ENCODE results near the gene AOX1. TPM values are rescaled to one million over a fixed set of nuclear protein-coding genes. Genes with fewer than 3 reads are reported as not detected.
"Not testable (repeated sequence)": the region's sequence is repeated elsewhere in the genome, so short reads cannot be mapped to it uniquely, and the experiment has no call there.

AOX1 gene
- total and polyA plus RNA-seq, 8 donors = 17.8 to 181 (median 120) TPM

DNA sequence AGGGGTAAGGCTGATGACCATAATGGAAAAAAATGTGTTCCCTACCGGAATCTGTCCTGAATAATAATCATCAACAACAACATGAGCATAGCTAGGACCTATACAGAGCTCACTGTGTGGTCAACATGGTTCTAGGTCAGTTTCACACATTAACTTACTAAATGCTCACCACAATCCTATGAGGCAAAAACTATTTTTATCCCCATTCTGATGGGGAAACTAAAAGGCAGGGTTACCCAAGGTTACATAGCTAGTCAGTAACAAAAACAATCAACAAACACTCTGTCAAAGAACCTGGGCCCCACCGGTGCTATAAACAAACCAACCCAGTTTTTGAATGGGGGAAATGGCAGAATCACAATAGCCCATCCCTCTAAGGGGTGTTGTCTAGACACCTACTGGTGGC, 40.1 kb downstream of the AOX1 start:
- Histone ChIP-seq H3K36me3 (peaks cover 0 to 30% (median 9%) of the 10 kb centered on the region in 3 donors), H3K27me3 (no peaks in the 10 kb centered on the region), H3K27ac (no peak overlapping the region), H3K9me3 (no peaks in the 10 kb centered on the region), H3K4me3 (no peak overlapping the region), H3K4me1 (no peaks in the 10 kb centered on the region)
- intact Hi-C loops (cut with DNase I) = no loop called here
- no peak for DNase-seq
- TF ChIP-seq, protein P1, sequence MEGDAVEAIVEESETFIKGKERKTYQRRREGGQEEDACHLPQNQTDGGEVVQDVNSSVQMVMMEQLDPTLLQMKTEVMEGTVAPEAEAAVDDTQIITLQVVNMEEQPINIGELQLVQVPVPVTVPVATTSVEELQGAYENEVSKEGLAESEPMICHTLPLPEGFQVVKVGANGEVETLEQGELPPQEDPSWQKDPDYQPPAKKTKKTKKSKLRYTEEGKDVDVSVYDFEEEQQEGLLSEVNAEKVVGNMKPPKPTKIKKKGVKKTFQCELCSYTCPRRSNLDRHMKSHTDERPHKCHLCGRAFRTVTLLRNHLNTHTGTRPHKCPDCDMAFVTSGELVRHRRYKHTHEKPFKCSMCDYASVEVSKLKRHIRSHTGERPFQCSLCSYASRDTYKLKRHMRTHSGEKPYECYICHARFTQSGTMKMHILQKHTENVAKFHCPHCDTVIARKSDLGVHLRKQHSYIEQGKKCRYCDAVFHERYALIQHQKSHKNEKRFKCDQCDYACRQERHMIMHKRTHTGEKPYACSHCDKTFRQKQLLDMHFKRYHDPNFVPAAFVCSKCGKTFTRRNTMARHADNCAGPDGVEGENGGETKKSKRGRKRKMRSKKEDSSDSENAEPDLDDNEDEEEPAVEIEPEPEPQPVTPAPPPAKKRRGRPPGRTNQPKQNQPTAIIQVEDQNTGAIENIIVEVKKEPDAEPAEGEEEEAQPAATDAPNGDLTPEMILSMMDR (IDR thresholded peaks at IDR 0.05) = no peak
- no peak for FAIRE-seq
- ATAC-seq = peak in 1 of 4 donors; percentile 14
- WGBS, 2 donors = 76 to 81% methylated on average over 2 of the region's 2 CpGs

DNA sequence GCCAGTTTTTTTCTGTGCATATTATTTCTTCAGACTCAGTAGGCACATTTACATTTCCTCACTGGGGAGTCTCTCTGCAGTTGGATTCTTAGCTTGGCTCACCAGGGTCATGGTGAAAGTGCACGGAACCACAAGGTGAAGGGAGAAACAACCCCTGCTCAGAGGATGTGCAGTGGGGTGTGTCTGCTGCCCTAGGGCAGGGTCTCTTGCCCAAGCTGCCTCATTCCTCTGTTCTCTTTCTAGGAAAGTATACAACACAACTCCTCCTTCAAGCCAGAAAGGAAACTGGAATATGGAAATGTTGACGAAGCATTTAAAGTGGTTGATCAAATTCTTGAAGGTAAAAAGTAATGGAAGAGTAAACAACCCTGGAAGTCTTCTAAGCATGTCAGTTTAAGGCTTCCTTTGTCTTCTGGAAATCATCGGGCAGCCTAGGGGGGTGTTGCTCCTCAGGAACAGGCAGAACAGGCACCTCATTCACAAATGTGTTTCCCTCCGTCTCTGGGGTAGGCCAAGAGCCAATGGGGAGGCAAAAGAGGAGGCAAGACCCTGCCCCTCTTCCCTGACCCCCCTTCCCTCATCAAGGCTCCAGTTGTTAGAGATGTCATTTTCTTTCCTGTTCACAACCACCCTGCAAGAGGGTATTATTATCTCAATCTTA, 41.4 kb downstream of the AOX1 start:
- H3K9me3 ChIP-seq = no peaks in the 10 kb centered on the region
- WGBS, 2 donors = 85 to 87% methylated on average over 4 of the region's 4 CpGs
- H3K27ac ChIP-seq = no peak overlapping the region
- no peak for DNase-seq
- peaks cover 0 to 30% (median 9%) of the 10 kb centered on the region in 3 donors for H3K36me3 ChIP-seq
- no peak for FAIRE-seq
- no peak for ATAC-seq
- intact Hi-C loops (cut with DNase I) = no loop called here
- TF ChIP-seq, protein P1 (IDR thresholded peaks at IDR 0.05) = no peak
- H3K4me1 ChIP-seq = no peaks in the 10 kb centered on the region
- H3K27me3 ChIP-seq = no peaks in the 10 kb centered on the region
- H3K4me3 ChIP-seq = no peak overlapping the region

DNA sequence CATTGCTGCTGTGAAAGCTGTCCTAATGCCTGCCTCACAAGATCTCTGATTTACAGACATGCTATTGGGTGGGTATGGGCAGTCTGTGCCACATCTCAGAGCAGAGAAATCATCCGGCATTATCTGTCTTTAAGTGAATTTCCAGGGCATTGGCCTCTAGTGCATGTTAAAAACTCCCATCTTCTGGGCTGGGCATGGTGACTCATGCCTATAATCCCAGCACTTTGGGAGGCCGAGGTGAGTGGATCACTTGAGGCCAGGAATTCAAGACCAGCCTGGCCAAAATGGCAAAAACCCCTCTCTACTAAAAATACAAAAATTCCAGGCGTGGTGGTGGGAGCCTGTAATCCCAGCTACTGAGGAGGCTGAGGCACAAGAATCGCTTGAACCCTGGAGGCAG, 42.6 kb downstream of the AOX1 start:
- H3K36me3 ChIP-seq = peaks cover 0 to 30% (median 8%) of the 10 kb centered on the region in 3 donors
- H3K4me3 ChIP-seq; ATAC-seq; intact Hi-C loops (cut with DNase I); H3K27me3 ChIP-seq; DNase-seq; FAIRE-seq; H3K4me1 ChIP-seq; H3K9me3 ChIP-seq; H3K27ac ChIP-seq: not testable (repeated sequence)
- WGBS, 2 donors = 90 to 92% methylated on average over 4 of the region's 4 CpGs

DNA sequence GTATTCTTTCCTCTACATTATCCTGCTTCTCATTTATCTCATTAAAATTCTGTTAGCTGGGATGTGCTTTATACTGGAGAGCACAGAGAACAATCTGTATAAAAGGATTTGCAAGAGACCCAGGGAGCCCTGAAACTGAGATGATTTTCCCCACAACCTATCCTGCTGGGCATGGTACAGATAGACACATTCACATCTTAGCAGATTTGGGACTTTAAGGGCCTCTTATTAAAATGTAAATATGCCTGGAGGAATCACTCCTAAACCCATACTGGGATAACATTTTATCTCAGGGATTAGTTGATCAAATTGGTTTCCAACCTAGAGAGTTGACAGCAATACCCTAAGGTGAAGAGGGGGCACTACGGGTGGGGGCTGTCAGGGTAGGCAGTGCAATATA, 45.5 kb downstream of the AOX1 start:
- H3K36me3 ChIP-seq = peaks cover 0 to 13% (median 6%) of the 10 kb centered on the region in 3 donors
- TF ChIP-seq, protein P1 (IDR thresholded peaks at IDR 0.05) = no peak
- H3K4me1 ChIP-seq = no peaks in the 10 kb centered on the region
- no peak overlapping the region for H3K4me3 ChIP-seq
- H3K27me3 ChIP-seq = no peaks in the 10 kb centered on the region
- 91 to 96% methylated on average over 1 of the region's 1 CpG for WGBS, 2 donors
- intact Hi-C loops (cut with DNase I) = no loop called here
- no peak for ATAC-seq
- no peak for DNase-seq
- H3K9me3 ChIP-seq = no peaks in the 10 kb centered on the region
- no peak for FAIRE-seq
- no peak overlapping the region for H3K27ac ChIP-seq

DNA sequence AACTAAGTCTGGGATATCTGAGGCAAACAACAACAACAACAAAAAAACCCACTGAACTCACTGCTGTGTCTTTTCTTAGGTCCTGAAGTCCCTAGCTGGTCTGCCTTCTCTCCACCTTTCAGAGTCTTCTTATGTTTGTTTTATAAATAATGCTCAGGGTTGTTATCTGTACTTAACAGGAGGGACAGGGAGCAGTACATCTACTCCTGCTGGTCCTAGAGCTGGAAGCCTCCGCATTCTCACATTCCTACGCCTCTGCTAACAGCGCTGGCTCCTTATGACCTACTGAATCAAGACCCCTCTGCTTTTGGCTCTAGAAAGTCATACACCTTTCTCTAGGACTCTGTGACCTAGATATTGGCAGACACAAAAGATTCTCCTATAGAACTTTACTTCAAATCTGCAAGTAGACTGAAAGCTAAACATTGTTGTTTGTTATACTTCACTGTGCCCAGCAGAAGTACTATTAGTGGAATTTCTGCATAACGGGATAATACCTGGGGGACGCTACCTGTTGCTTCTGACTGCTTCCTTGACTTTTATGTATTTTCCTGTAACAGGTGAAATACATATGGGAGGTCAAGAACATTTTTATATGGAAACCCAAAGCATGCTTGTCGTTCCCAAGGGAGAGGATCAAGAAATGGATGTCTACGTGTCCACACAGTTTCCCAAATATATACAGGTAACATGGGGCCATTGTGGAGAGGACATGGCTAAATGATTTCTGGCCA, 48.6 kb downstream of the AOX1 start:
- no peaks in the 10 kb centered on the region for H3K4me1 ChIP-seq
- TF ChIP-seq, protein P1 (IDR thresholded peaks at IDR 0.05) = no peak
- no peaks in the 10 kb centered on the region for H3K9me3 ChIP-seq
- ATAC-seq = no peak
- 92% methylated on average over 7 of the region's 7 CpGs for WGBS, 2 donors
- peaks cover 0 to 36% (median 10%) of the 10 kb centered on the region in 3 donors for H3K36me3 ChIP-seq
- H3K27ac ChIP-seq = no peak overlapping the region
- FAIRE-seq = no peak
- intact Hi-C loops (cut with DNase I) = no loop called here
- DNase-seq = no peak
- H3K4me3 ChIP-seq = no peak overlapping the region
- H3K27me3 ChIP-seq = no peaks in the 10 kb centered on the region

Data from pancreas (tissue), 10 donors.